HG03521 (cell line): ENCODE data around the gene TBCEL.
"Not testable (repeated sequence)": the region's sequence is repeated elsewhere in the genome, so short reads cannot be mapped to it uniquely, and the experiment has no call there.

Experiments
- ATAC-seq: cut with Tn5 transposase; IDR thresholded peaks from one replicate; pipeline ENCODE4 v1.9.1; 2021; ENCODE audit warnings: mild to moderate bottlenecking, moderate library complexity; ENCODE audit not compliant: unreplicated experiment

TBCEL gene

GRCh38 chr11:121029153-121029552, 5.3 kb downstream of the TBCEL start:
- no peak for ATAC-seq

GRCh38 chr11:121029813-121030445, 6.0 kb downstream of the TBCEL start:
- ATAC-seq: no peak

GRCh38 chr11:121031167-121031566, 7.3 kb downstream of the TBCEL start:
- ATAC-seq: no peak

GRCh38 chr11:121031648-121032047, 7.7 kb downstream of the TBCEL start:
- ATAC-seq: not testable (repeated sequence)

- no peak for ATAC-seq
These were observed 8.6 kb downstream of the TBCEL start for GRCh38 chr11:121032546-121032945.

- ATAC-seq: no peak
These were observed 9.7 kb downstream of the TBCEL start for GRCh38 chr11:121033635-121034034.

GRCh38 chr11:121035169-121035755, 11.4 kb downstream of the TBCEL start:
- no peak for ATAC-seq

- no peak for ATAC-seq
These were observed 11.9 kb downstream of the TBCEL start for GRCh38 chr11:121035780-121036179.

GRCh38 chr11:121037016-121037415, 13.1 kb downstream of the TBCEL start:
- ATAC-seq: no peak

- no peak for ATAC-seq
These were observed 14.9 kb downstream of the TBCEL start for GRCh38 chr11:121038648-121039409.

GRCh38 chr11:121039971-121040613, 16.2 kb downstream of the TBCEL start:
- no peak for ATAC-seq

GRCh38 chr11:121040614-121041002, 16.7 kb downstream of the TBCEL start:
- no peak for ATAC-seq

GRCh38 chr11:121041072-121041471, 17.2 kb downstream of the TBCEL start:
- no peak for ATAC-seq

- no peak for ATAC-seq
These were observed 18.4 kb downstream of the TBCEL start for GRCh38 chr11:121042296-121042695.

- ATAC-seq: no peak
These were observed 24.0 kb downstream of the TBCEL start for GRCh38 chr11:121047926-121048325.

GRCh38 chr11:121048464-121049233, 24.7 kb downstream of the TBCEL start:
- no peak for ATAC-seq

- no peak for ATAC-seq
These were observed 29.3 kb downstream of the TBCEL start for GRCh38 chr11:121053244-121053643.

GRCh38 chr11:121054266-121054665, 30.4 kb downstream of the TBCEL start:
- no peak for ATAC-seq

- ATAC-seq: no peak
These were observed 31.2 kb downstream of the TBCEL start for GRCh38 chr11:121055076-121055475.

- no peak for ATAC-seq
These were observed 34.0 kb downstream of the TBCEL start for GRCh38 chr11:121057922-121058321.

- no peak for ATAC-seq
These were observed 35.0 kb downstream of the TBCEL start for GRCh38 chr11:121058941-121059340.
